Mesodermal cell (in vitro differentiated cells): ENCODE results near the gene DDIAS. TPM values are rescaled to one million over a fixed set of nuclear protein-coding genes. Genes with fewer than 3 reads are reported as not detected.
A peak's percentile ranks its signal among the peaks of the same experiment; 100 is the strongest.
"Not testable (repeated sequence)": the region's sequence is repeated elsewhere in the genome, so short reads cannot be mapped to it uniquely, and the experiment has no call there.

Source experiments
- H3K27ac ChIP-seq: 2 replicates; pipeline ENCODE4 v1.7.0; 2013; ENCODE audit warnings: mild to moderate bottlenecking, low read depth, low read length, moderate library complexity; ENCODE audit not compliant: severe bottlenecking
- H3K36me3 ChIP-seq: 2 replicates; pipeline ENCODE4 v1.7.1; 2013; ENCODE audit warnings: mild to moderate bottlenecking, low read length, moderate library complexity; ENCODE audit not compliant: control insufficient read depth, insufficient read depth
- H3K4me1 ChIP-seq: one replicate; pipeline ENCODE4 v1.7.1; 2013; ENCODE audit warnings: mild to moderate bottlenecking, low read length; ENCODE audit not compliant: insufficient read depth, control insufficient read depth, poor library complexity, severe bottlenecking
- H3K4me3 ChIP-seq: 2 replicates; pipeline ENCODE4 v1.7.0; 2013; ENCODE audit warnings: low read length, control low read depth, mild to moderate bottlenecking; ENCODE audit not compliant: insufficient read depth, poor library complexity, severe bottlenecking; ENCODE audit errors: extremely low read depth
- H3K9me3 ChIP-seq: 2 replicates; pipeline ENCODE4 v1.7.1; 2013; ENCODE audit warnings: mild to moderate bottlenecking, low read length, moderate library complexity; ENCODE audit not compliant: control insufficient read depth
- WGBS, 2 experiments: methylation state at CpG; one replicate each; pipeline ENCODE4 v1.1.5; 2013; ENCODE audit warnings: missing lambda C conversion rate in 2 of 2; ENCODE audit not compliant: insufficient coverage in 2 of 2; 5-methylcytosine and 5-hydroxymethylcytosine counted together
- polyA plus RNA-seq, 2 experiments: library from polyadenylated mRNA; stranded (reverse); fragments of 50-300 nt; gene quantifications; one replicate each; pipeline ENCODE4 v1.2.3, GENCODE V29; 2013

DDIAS gene
- 13.7 TPM for polyA plus RNA-seq (2013, experiment 1 of 2)
- 12.5 TPM for polyA plus RNA-seq (2013, experiment 2 of 2)

DNA sequence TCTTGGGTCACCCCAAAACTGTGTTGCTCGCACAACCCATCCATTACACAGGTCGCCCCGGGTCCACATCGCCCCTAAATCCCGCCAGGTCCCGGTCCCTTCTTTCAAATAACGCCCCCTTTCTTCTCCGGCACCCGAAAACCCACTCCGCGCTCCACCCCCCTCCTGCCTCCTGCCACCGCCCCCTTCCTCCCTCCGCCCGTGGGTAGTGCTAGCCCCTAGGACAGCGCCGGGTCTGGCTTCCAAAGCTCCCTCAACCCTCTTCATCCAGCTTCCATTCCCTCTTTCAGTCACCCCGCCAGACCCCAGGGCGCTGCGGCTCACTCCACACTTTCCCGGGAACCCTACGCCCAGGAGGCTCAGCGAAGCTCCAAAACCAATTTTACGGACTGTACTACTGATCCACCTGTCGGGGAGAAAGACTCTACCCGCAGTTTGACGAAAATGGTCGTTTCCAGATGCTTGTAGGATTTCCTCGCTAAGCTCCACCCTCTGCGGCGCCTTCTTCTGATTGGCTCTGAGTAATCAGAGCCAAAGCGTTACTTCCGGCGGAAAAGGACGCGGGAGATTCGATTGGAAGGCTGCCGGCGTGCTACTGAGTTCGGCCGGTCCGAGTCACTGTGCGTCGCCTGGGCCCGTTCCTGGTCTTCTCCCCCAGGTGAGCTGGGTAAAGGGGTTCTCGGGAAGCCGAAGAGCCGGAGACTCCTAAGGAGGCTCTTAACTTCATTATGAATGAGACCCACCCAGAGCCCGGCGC is at the start of gene DDIAS:
Gene DDIAS, plus strand, starts transcription at position 572 of the 757 bp plus-strand sequence. CDS start 13,003 bp downstream, outside the sequence.
- H3K9me3 ChIP-seq, result no peaks in the 10 kb centered on the region
- peak within 1 kb of the TSS; percentile 60 for H3K27ac ChIP-seq
- 0% methylated on average over 26 to 45 of the region's 49 CpGs for WGBS, 2 experiments
- no peaks in the 10 kb centered on the region for H3K4me1 ChIP-seq
- peak within 1 kb of the TSS; percentile 71 for H3K4me3 ChIP-seq
- H3K36me3 ChIP-seq, result no peaks in the 10 kb centered on the region

- Histone ChIP-seq H3K9me3 (no peaks in the 10 kb centered on the region), H3K27ac (no peak overlapping the region), H3K4me1 (peaks cover 2% of the 10 kb centered on the region), H3K4me3 (no peak overlapping the region), H3K36me3 (peaks cover 3% of the 10 kb centered on the region)
Observed at GRCh38 chr11:82854242-82854641, 47.3 kb upstream of the DDIAS start.

- H3K4me3 ChIP-seq, H3K36me3 ChIP-seq: not testable (repeated sequence)
- WGBS, 2 experiments, result no CpG with 5 or more reads among the region's 1 CpG
Observed at GRCh38 chr11:82854916-82855315, 46.6 kb upstream of the DDIAS start.

GRCh38 chr11:82855616-82856015 is 45.9 kb upstream of the DDIAS start:
- 100% methylated on average over 2 of the region's 2 CpGs; no CpG with 5 or more reads in 1 of the 2 experiments for WGBS, 2 experiments
- Histone ChIP-seq H3K4me3 (no peak overlapping the region), H3K27ac (no peak overlapping the region), H3K36me3 (peaks cover 3% of the 10 kb centered on the region), H3K9me3 (no peaks in the 10 kb centered on the region), H3K4me1 (peaks cover 2% of the 10 kb centered on the region)

More at GRCh38 chr11:82854916-82855315, 46.6 kb upstream of the DDIAS start:
- not testable (repeated sequence) for H3K4me1 ChIP-seq, H3K9me3 ChIP-seq, H3K27ac ChIP-seq

DNA sequence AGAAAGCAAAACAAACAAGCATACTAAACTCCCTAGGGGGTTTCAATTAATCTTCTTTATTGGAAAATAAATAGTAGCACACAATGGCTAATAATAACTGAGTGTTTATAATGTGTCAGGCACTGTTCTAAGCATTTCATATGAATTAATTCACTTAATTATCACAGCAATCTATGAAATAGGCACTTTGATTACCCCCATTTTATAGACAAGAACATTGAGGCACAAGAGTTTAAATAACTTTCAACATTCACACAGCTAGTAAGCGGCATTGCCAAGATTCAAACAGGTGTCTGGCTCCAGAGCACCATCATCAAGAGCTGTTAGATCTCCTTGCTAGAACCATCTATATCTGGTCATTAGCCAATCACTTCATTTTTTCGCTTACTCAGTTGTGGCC is 44.4 kb upstream of the DDIAS start:
- Histone ChIP-seq H3K36me3 (peaks cover 3% of the 10 kb centered on the region), H3K9me3 (no peaks in the 10 kb centered on the region), H3K4me1 (peaks cover 2% of the 10 kb centered on the region), H3K27ac (no peak overlapping the region), H3K4me3 (no peak overlapping the region)
- WGBS, 2 experiments, result 97 to 100% methylated on average over 2 of the region's 2 CpGs

- Histone ChIP-seq H3K4me1 (peaks cover 2% of the 10 kb centered on the region), H3K27ac (peak overlapping the region; percentile 59), H3K9me3 (no peaks in the 10 kb centered on the region), H3K4me3 (no peak overlapping the region), H3K36me3 (peaks cover 3% of the 10 kb centered on the region)
- 100% methylated on average over 1 of the region's 2 CpGs; no CpG with 5 or more reads in 1 of the 2 experiments for WGBS, 2 experiments
Observed at GRCh38 chr11:82858133-82858532, 43.4 kb upstream of the DDIAS start.

DNA sequence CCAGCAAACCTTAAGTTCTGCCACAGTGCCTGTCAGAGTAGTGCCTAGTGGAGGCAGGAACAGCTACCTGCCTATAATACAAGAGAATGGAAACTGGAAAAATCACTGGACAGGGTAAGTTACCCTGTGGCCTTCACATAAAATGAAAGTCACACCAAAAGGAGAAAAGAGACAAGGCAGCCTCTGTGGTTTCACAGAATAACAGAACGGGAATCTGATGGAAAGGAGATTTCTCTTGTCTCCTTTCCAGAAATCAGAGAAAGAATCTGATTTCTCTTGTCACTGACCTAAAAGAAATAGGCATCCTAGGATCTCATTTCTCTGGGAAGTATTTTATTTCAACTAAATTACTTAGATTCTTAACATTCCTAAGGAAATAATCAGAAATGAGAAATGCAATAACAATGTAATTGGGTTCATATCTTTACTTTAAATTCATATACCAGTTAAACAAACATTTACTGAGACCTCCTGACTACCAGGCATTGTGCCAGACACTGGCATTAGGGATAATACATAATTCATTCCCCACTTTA is 42.9 kb upstream of the DDIAS start:
- 80% methylated on average over 1 of the region's 1 CpG; no CpG with 5 or more reads in 1 of the 2 experiments for WGBS, 2 experiments
- Histone ChIP-seq H3K27ac (peak overlapping the region; percentile 59), H3K4me3 (no peak overlapping the region), H3K36me3 (peaks cover 3% of the 10 kb centered on the region), H3K4me1 (peaks cover 2% of the 10 kb centered on the region), H3K9me3 (no peaks in the 10 kb centered on the region)

DNA sequence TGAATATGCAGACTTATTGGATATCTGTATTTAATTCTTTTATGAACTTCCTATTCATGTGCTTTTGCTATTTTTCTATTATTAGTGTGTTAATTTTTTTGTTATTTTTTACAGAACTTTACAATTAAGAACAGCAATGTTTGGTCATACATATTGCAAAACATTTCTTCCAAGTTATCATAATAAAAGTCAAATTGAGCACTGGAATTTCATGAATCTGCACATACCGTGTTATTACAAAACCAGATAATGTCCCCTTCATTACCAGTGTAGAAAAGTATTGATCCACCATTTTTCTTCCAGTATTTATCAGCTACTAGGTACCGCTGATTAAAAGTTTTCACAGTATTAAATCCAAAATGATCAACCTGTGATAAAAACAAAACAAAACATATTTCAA is 41.8 kb upstream of the DDIAS start:
- Histone ChIP-seq H3K4me3 (no peak overlapping the region), H3K4me1 (peaks cover 2% of the 10 kb centered on the region), H3K36me3 (peaks cover 3% of the 10 kb centered on the region), H3K27ac (no peak overlapping the region), H3K9me3 (no peaks in the 10 kb centered on the region)
- WGBS, 2 experiments, result 86 to 100% methylated on average over 1 of the region's 2 CpGs

DNA sequence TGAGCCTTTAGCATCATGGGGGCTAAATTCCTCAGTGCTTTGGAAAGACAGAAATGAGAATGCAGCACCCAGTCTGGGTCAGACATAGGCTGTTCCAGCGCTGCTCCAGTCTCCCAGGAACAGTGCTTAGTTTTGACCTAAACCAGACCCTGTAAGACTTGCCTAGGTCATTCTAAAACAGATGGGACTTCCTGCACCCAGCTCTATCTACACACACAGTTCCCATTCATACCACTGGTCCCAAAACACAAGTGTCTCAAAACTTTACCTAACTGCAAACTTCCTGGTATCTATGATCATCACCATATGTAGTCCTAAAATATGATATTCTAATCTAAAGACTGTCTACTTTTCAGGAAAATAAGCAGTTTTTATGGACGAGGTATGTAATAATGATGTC is 39.2 kb upstream of the DDIAS start:
- Histone ChIP-seq H3K4me1 (no peaks in the 10 kb centered on the region), H3K4me3 (no peak overlapping the region), H3K36me3 (peaks cover 3% of the 10 kb centered on the region), H3K9me3 (no peaks in the 10 kb centered on the region), H3K27ac (no peak overlapping the region)
- WGBS, 2 experiments, result 29 to 43% methylated on average over 1 of the region's 2 CpGs

- Histone ChIP-seq H3K4me3 (no peak overlapping the region), H3K36me3 (no peaks in the 10 kb centered on the region), H3K9me3 (no peaks in the 10 kb centered on the region), H3K4me1 (no peaks in the 10 kb centered on the region), H3K27ac (no peak overlapping the region)
- WGBS, 2 experiments, result no CpG with 5 or more reads among the region's 2 CpGs
Observed at GRCh38 chr11:82863209-82863608, 38.3 kb upstream of the DDIAS start.

- Histone ChIP-seq H3K36me3 (no peaks in the 10 kb centered on the region), H3K9me3 (no peaks in the 10 kb centered on the region), H3K27ac (no peak overlapping the region), H3K4me3 (no peak overlapping the region), H3K4me1 (no peaks in the 10 kb centered on the region)
- WGBS, 2 experiments, result 28 to 31% methylated on average over 3 to 4 of the region's 5 CpGs
Observed at GRCh38 chr11:82864268-82864667, 37.3 kb upstream of the DDIAS start.
